ENCODE results near the gene DNAI1. TPM values are rescaled to one million over a fixed set of nuclear protein-coding genes. Genes with fewer than 3 reads are reported as not detected.
"Not testable (repeated sequence)": the region's sequence is repeated elsewhere in the genome, so short reads cannot be mapped to it uniquely, and the experiment has no call there.

DNAI1 gene
- total and polyA plus RNA-seq, 2 experiments from 2014 or later, result 1.6 to 2.2 TPM

DNA sequence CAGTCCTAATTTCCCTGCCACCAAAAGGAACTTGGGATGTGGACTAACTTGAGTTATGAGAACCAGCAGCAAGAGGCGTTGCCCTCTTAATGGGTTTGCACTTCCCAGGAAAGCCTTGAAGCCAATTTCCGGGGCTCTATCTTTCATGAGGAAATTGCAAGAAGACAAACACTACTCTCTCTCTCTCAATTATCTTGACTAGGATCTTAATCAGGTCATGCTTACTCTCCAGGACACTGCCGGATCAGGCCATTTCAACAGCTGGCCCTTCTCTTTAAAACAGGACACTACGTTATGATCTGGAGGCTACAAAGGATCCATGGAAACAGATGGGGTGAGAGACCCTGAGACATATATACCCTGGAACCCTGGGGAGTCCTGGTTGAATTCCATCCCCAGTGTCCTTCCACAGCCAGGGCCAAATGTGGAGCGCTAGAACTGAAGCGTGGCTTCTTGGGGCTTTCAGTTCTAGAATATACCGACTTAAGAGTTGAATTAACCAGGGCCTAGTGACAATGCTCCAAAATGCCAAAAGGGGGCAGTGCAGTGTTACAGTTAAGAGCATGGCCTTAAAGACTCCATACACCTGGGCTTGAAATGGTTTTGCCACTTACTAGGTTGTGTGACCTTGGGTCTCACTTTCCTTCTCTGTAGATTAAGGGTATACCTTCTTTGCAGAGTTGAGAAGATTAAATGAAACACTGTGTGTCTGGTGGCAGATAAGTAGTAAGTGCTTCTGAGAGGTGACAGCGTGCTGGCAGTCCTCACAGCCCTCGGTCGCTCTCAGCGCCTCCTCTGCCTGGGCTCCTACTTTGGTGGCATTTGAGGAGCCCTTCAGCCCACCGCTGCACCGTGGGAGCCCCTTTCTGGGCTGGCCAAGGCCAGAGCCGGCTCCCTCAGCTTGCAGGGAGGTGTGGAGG lies 21.3 kb upstream of the DNAI1 start:
- Histone ChIP-seq H3K27ac (no peak overlapping the region), H3K36me3 (no peaks in the 10 kb centered on the region), H3K4me3 (no peak overlapping the region), H3K4me1 (ENCODE audit: low read depth) (no peaks in the 10 kb centered on the region), H3K9me3 (ENCODE audit: low read depth) (no peaks in the 10 kb centered on the region), H3K27me3 (no peaks in the 10 kb centered on the region)
- TF ChIP-seq, protein P1, sequence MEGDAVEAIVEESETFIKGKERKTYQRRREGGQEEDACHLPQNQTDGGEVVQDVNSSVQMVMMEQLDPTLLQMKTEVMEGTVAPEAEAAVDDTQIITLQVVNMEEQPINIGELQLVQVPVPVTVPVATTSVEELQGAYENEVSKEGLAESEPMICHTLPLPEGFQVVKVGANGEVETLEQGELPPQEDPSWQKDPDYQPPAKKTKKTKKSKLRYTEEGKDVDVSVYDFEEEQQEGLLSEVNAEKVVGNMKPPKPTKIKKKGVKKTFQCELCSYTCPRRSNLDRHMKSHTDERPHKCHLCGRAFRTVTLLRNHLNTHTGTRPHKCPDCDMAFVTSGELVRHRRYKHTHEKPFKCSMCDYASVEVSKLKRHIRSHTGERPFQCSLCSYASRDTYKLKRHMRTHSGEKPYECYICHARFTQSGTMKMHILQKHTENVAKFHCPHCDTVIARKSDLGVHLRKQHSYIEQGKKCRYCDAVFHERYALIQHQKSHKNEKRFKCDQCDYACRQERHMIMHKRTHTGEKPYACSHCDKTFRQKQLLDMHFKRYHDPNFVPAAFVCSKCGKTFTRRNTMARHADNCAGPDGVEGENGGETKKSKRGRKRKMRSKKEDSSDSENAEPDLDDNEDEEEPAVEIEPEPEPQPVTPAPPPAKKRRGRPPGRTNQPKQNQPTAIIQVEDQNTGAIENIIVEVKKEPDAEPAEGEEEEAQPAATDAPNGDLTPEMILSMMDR (IDR thresholded peaks at IDR 0.05; ENCODE audit: low read depth, low read length), result peak; percentile 81
- DNase-seq (ENCODE audit: low read depth in 1 of 2, low spot score in 1 of 2), result peak; percentile 81 to 90

DNA sequence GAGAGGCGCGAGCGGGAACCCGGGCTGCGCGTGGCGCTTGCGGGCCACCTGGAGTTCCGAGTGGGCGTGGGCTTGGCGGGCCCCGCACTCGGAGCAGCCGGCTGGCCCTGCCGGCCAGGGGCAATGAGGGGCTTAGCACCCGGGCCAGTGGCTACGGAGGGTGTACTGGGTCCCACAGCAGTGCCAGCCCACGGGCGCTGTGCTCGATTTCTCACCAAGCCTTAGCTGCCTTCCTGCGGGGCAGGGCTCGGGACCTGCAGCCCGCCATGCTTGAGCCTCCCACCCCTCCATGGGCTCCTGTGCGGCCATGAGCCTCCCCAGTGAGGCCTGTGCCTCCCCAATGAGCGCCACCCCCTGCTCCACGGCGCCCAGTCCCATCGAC lies 20.7 kb upstream of the DNAI1 start:
- not testable (repeated sequence) for H3K36me3 ChIP-seq; H3K27ac ChIP-seq; H3K9me3 ChIP-seq (ENCODE audit: low read depth); H3K27me3 ChIP-seq; H3K4me1 ChIP-seq (ENCODE audit: low read depth); H3K4me3 ChIP-seq; DNase-seq (ENCODE audit: low read depth in 1 of 2, low spot score in 1 of 2)

DNA sequence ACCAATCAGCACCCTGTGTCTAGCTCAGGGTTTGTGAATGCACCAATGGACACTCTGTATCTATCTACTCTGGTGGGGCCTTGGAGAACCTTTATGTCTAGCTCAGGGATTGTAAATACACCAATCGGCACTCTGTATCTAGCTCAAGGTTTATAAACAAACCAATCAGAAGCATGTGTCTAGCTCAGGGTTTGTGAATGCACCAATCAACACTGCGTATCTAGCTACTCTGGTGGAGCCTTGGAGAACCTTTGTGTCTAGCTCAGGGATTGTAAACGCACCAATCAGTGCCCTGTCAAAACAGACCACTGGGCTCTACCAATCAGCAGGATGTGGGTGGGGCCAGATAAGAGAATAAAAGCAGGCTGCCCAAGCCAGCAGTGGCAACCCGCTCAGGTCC lies 20.1 kb upstream of the DNAI1 start:
- not testable (repeated sequence) for H3K9me3 ChIP-seq (ENCODE audit: low read depth); H3K27me3 ChIP-seq; DNase-seq (ENCODE audit: low read depth in 1 of 2, low spot score in 1 of 2); H3K27ac ChIP-seq; H3K4me1 ChIP-seq (ENCODE audit: low read depth); H3K4me3 ChIP-seq; H3K36me3 ChIP-seq

DNA sequence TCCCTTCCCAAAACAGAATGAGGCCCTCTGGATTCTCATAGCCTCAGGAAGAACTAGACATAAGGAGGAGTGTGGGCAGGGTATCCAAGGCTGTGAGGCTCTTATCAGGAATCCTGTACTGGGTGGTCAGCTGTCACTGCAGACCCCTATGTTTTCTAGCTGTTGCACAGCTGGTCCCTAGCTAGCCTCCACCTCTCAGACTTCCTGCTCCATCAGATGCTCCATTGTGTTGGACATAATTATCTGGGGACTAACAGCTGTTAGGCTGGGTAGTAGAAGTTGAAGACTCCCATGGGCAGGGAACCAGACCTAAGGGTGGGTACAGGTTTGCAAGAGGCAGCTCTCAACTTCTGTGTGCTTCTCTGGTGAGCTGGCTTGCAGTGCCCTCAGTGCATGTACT lies 18.6 kb upstream of the DNAI1 start:
- H3K27me3 ChIP-seq, result no peaks in the 10 kb centered on the region
- TF ChIP-seq, protein P1 (IDR thresholded peaks at IDR 0.05; ENCODE audit: low read depth, low read length), result no peak
- no peaks in the 10 kb centered on the region for H3K36me3 ChIP-seq
- no peak for DNase-seq (ENCODE audit: low read depth in 1 of 2, low spot score in 1 of 2)
- H3K9me3 ChIP-seq (ENCODE audit: low read depth), result no peaks in the 10 kb centered on the region
- H3K27ac ChIP-seq, result no peak overlapping the region
- no peak overlapping the region for H3K4me3 ChIP-seq
- no peaks in the 10 kb centered on the region for H3K4me1 ChIP-seq (ENCODE audit: low read depth)

DNA sequence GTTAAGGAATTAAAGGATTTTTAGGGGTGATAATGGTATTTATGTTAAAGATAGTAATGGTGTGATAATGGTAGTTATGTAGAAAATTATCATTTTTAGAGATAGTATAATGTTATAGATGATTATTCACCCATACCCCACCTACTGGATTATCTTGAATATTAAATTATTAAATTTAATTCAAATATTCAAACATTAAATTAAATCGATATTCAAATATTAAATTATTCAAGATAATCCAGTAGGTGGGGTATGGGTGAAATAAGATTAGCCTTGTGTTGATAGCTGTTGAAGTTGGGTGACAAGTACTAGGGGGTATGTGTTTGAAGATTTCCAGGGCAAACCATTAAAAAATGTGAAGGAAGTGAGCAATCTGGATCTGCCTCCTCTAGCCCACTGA lies 15.8 kb upstream of the DNAI1 start:
- no peak for DNase-seq (ENCODE audit: low read depth in 1 of 2, low spot score in 1 of 2)
- Histone ChIP-seq H3K27ac (no peak overlapping the region), H3K4me3 (no peak overlapping the region), H3K36me3 (no peaks in the 10 kb centered on the region), H3K9me3 (ENCODE audit: low read depth) (no peaks in the 10 kb centered on the region), H3K4me1 (ENCODE audit: low read depth) (no peaks in the 10 kb centered on the region), H3K27me3 (no peaks in the 10 kb centered on the region)
- TF ChIP-seq, protein P1 (IDR thresholded peaks at IDR 0.05; ENCODE audit: low read depth, low read length), result no peak

DNA sequence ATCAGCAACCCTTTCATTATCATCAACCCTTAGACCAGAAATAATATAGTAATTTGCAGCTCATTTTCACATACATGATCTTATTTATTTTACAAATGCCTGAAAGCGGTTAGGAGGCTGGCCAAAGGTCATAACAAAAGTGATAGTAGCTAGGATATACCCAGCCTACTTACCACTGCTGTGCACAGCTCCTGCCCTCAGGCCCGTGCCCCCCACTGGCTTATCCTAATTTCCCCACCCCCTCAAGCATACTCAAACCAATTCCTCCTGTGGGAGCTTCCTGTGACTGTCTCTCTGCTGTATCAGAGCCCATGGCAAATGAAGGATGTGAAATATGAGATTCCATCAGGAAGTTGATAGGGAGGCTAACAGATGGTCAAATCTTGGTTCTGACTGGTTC lies 15.1 kb upstream of the DNAI1 start:
- Histone ChIP-seq H3K4me1 (ENCODE audit: low read depth) (no peaks in the 10 kb centered on the region), H3K9me3 (ENCODE audit: low read depth) (no peaks in the 10 kb centered on the region), H3K27me3 (no peaks in the 10 kb centered on the region), H3K27ac (no peak overlapping the region), H3K36me3 (no peaks in the 10 kb centered on the region), H3K4me3 (no peak overlapping the region)
- TF ChIP-seq, protein P1 (IDR thresholded peaks at IDR 0.05; ENCODE audit: low read depth, low read length), result no peak
- no peak for DNase-seq (ENCODE audit: low read depth in 1 of 2, low spot score in 1 of 2)
